AG20443 (cell line): ENCODE measurements around the gene LIPC.

Experiments used
- DNase-seq: peaks from one replicate; pipeline ENCODE4 v3.0.0; 2012; ENCODE audit warnings: low spot score, mixed read lengths

The LIPC gene

GRCh38 chr15:58436552-58436951 lies 4.8 kb downstream of the LIPC start:
- DNase-seq = no peak

- DNase-seq = no peak
These were observed 5.8 kb downstream of the LIPC start for GRCh38 chr15:58437531-58438105.

GRCh38 chr15:58438111-58438510 lies 6.3 kb downstream of the LIPC start:
- no peak for DNase-seq

GRCh38 chr15:58438956-58439355 lies 7.2 kb downstream of the LIPC start:
- peak; percentile 46 for DNase-seq

- DNase-seq = peak; percentile 72
These were observed 8.5 kb downstream of the LIPC start for GRCh38 chr15:58440158-58440910.

GRCh38 chr15:58440922-58441321 lies 9.1 kb downstream of the LIPC start:
- DNase-seq = no peak

GRCh38 chr15:58441376-58442070 lies 9.7 kb downstream of the LIPC start:
- DNase-seq = peak; percentile 80

GRCh38 chr15:58442122-58442521 lies 10.3 kb downstream of the LIPC start:
- DNase-seq = no peak

GRCh38 chr15:58443308-58443707 lies 11.5 kb downstream of the LIPC start:
- no peak for DNase-seq

- DNase-seq = no peak
These were observed 12.3 kb downstream of the LIPC start for GRCh38 chr15:58444056-58444455.

- DNase-seq = peak; percentile 44
These were observed 13.0 kb downstream of the LIPC start for GRCh38 chr15:58444658-58445332.

- DNase-seq = no peak
These were observed 14.1 kb downstream of the LIPC start for GRCh38 chr15:58445865-58446264.

- DNase-seq = no peak
These were observed 14.7 kb downstream of the LIPC start for GRCh38 chr15:58446521-58446920.

- DNase-seq = peak; percentile 50
These were observed 15.7 kb downstream of the LIPC start for GRCh38 chr15:58447271-58448010.

- no peak for DNase-seq
These were observed 16.5 kb downstream of the LIPC start for GRCh38 chr15:58448331-58448730.

- DNase-seq = no peak
These were observed 17.1 kb downstream of the LIPC start for GRCh38 chr15:58448906-58449305.

- no peak for DNase-seq
These were observed 20.0 kb downstream of the LIPC start for GRCh38 chr15:58451826-58452225.

GRCh38 chr15:58452775-58453174 lies 21.0 kb downstream of the LIPC start:
- no peak for DNase-seq

GRCh38 chr15:58453931-58454793 lies 22.4 kb downstream of the LIPC start:
- DNase-seq = no peak

- DNase-seq = no peak
These were observed 23.2 kb downstream of the LIPC start for GRCh38 chr15:58454950-58455401.

- peak; percentile 59 for DNase-seq
These were observed 25.7 kb downstream of the LIPC start for GRCh38 chr15:58457466-58457965.
